GM12892 (cell line): ENCODE data around the gene IL21R.
"Not testable (repeated sequence)": the region's sequence is repeated elsewhere in the genome, so short reads cannot be mapped to it uniquely, and the experiment has no call there.

ENCODE experiments used
- DNase-seq: peaks from one replicate; pipeline ENCODE4 v3.0.0; 2011; ENCODE audit not compliant: insufficient read length
- FAIRE-seq: peaks from 2 replicates; lab custom pipeline; 2011; peaks lifted over from hg19 to GRCh38; lab: Jason Lieb, UNC
- POLR2A ChIP-seq: IDR thresholded peaks from 2 replicates; pipeline ENCODE4 v1.6.1; 2011; ENCODE audit warnings: low read depth, low read length, control low read depth
- POLR2AphosphoS5 ChIP-seq: IDR thresholded peaks from 2 replicates; pipeline ENCODE4 v1.6.1; 2011; ENCODE audit warnings: low read depth, low read length, control low read depth
- TAF1 ChIP-seq: IDR thresholded peaks from 2 replicates; pipeline ENCODE4 v1.6.1; 2011; ENCODE audit warnings: low read depth, mild to moderate bottlenecking, control low read depth, low read length, borderline replicate concordance

IL21R gene

GRCh38 chr16:27392671-27393070, 9.3 kb upstream of the IL21R start:
- no peak for TF ChIP-seq TAF1
- TF ChIP-seq POLR2A, result no peak
- FAIRE-seq, result no peak
- no peak for DNase-seq

- DNase-seq (no peak), FAIRE-seq (no peak)
- TF ChIP-seq POLR2AphosphoS5, result no peak
- TF ChIP-seq TAF1, result no peak
- TF ChIP-seq POLR2A, result no peak
These were observed 7.5 kb upstream of the IL21R start for GRCh38 chr16:27394516-27394915.

- not testable (repeated sequence) for DNase-seq, FAIRE-seq
These were observed 3.6 kb upstream of the IL21R start for GRCh38 chr16:27398341-27398893.

GRCh38 chr16:27398894-27399853, 2.8 kb upstream of the IL21R start:
- DNase-seq (no peak), FAIRE-seq (peak; percentile 77)
- peak; percentile 16; the same call in 1 of the 2 replicates for TF ChIP-seq POLR2AphosphoS5
- no peak; the same call in 1 of the 2 replicates for TF ChIP-seq POLR2A

GRCh38 chr16:27399969-27400368, 2.0 kb upstream of the IL21R start:
- no peak for DNase-seq
- TF ChIP-seq POLR2AphosphoS5 (no peak), TAF1 (no peak), POLR2A (no peak)
- no peak for FAIRE-seq

- FAIRE-seq (no peak), DNase-seq (no peak)
- TF ChIP-seq TAF1, result no peak
- no peak for TF ChIP-seq POLR2A
- no peak for TF ChIP-seq POLR2AphosphoS5
These were observed 988 bp upstream of the IL21R start for GRCh38 chr16:27400751-27401620.

- TF ChIP-seq POLR2A (no peak), POLR2AphosphoS5 (no peak), TAF1 (no peak)
- FAIRE-seq (no peak), DNase-seq (no peak)
These were observed 592 bp downstream of the IL21R start for GRCh38 chr16:27402569-27402963.

- peak; percentile 86 for TF ChIP-seq POLR2AphosphoS5
- TF ChIP-seq POLR2A, result peak; percentile 84
- peak; percentile 76 for TF ChIP-seq TAF1
- DNase-seq (no peak), FAIRE-seq (no peak)
These were observed 1.1 kb downstream of the IL21R start for GRCh38 chr16:27402964-27403600.

GRCh38 chr16:27403601-27403992, 1.6 kb downstream of the IL21R start:
- FAIRE-seq, result no peak
- DNase-seq, result no peak
- TF ChIP-seq TAF1, result no peak
- TF ChIP-seq POLR2A, result no peak; the same call in 1 of the 2 replicates
- TF ChIP-seq POLR2AphosphoS5, result peak; percentile 13

- DNase-seq (no peak), FAIRE-seq (no peak)
- TF ChIP-seq POLR2A (peak; percentile 71), POLR2AphosphoS5 (peak; percentile 84; the same call in 1 of the 2 replicates), TAF1 (no peak)
These were observed 2.3 kb downstream of the IL21R start for GRCh38 chr16:27404163-27404823.

GRCh38 chr16:27405546-27406451, 3.8 kb downstream of the IL21R start:
- DNase-seq (no peak), FAIRE-seq (peak; percentile 83)
- TF ChIP-seq POLR2A (no peak), TAF1 (no peak), POLR2AphosphoS5 (peak; percentile 70)
